Activated CD4-positive, alpha-beta T cell treated with anti-CD3 and anti-CD28 coated beads, Interleukin-2, Interleukin-4, amounts not matched to agents 100 ng/mL and 50 ng/mL, durations not matched to agents 16 hours and 8 hours (primary cell): ENCODE data around the gene FADS3.

Experiments used
- DNase-seq: peaks from one replicate; pipeline ENCODE4 v3.0.0-alpha.2; 2020; ENCODE audit warnings: low spot score

FADS3 gene

DNA sequence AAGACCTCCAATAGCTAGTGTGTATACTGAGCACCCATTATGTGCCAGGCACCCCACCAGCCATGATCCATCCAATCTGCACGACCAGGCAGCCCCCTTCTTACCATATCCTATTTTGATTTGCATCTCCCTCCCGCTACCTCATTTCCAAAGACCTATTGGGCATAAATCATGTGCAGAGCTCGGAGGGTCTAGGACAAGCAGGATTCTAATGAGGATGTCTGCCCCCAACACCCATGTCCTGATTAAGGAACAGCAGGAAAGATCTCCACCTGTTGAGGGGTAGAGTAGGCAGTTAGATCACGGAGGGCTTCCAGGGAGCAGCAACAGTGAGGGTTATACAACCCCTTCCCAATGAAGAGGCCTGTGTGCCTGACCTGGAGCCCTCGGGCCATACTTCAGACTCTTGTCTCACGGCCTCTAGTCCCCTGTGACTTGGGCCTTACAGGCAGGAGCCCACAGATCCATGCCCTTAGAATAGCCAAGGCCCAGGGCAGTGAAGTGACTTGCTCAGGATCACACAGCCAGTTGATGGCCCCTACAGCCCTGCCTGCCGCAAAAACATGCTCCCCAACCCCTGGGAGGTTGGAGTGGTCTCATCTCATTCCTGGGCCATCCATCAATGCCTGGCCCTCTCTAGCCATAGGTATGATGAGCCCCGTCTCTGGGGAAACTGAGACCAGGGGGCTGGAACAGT lies 22.5 kb upstream of the FADS3 start:
- DNase-seq = no peak

GRCh38 chr11:61912991-61913698 lies 21.8 kb upstream of the FADS3 start:
- no peak for DNase-seq

DNA sequence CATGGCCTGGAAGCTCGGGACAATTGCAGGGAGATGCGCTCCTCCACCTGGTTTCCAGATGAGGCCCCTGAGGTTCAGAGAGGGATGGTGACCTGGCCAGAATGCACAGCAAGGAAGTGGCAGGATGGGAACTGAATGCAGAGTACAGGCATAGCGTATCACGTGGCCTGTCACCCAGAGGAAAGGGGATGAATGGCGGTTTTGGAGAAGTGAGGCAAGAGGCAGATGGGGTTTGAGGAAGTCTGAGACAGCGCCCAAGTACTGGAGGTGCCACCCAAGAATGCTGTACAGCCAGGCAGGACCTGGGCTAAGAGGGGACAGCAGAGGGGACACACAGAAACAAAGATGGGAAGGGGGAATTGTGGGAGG lies 21.2 kb upstream of the FADS3 start:
- DNase-seq = no peak

DNA sequence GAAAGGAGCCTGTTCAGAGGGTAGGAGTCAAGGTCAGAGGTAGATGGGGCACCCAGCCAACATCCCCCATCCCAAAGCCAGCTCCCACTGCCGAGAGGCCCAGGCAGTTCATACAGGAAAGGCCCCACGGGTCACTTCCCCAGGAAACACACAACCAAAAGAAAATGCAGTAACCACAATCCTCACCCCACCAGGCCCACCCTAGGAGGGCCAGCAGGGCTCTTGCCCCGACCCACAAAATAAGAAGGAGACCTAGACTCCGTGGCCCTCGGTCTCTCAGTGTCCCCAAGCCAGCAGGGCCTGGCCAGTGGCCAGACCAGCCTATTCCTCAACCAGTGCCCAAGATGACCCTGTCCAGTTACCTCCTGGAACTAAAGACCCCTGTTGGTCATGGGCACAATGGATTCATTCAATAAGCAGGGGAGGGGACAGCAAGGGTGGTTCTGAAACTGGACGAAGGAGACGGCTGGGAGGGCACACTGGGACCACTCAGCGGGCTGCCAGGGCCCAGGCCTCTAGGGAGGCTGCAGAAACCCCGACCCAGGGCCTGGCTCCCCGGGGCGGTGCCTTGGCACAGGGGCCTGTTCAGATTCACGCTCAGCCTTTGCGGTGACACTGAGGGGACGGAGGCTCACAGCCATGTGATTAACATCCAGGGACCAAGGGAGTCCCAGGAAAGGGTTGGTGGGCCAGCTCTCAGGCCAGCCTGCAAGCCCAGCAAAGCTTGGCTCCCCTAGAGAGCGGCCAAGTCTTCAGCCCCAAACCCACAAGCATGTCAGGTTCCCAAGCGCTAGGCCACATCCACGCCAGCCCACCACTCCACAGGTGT lies 20.6 kb upstream of the FADS3 start:
- no peak for DNase-seq

- no peak for DNase-seq
Observed at GRCh38 chr11:61911128-61911700, 19.9 kb upstream of the FADS3 start.

DNA sequence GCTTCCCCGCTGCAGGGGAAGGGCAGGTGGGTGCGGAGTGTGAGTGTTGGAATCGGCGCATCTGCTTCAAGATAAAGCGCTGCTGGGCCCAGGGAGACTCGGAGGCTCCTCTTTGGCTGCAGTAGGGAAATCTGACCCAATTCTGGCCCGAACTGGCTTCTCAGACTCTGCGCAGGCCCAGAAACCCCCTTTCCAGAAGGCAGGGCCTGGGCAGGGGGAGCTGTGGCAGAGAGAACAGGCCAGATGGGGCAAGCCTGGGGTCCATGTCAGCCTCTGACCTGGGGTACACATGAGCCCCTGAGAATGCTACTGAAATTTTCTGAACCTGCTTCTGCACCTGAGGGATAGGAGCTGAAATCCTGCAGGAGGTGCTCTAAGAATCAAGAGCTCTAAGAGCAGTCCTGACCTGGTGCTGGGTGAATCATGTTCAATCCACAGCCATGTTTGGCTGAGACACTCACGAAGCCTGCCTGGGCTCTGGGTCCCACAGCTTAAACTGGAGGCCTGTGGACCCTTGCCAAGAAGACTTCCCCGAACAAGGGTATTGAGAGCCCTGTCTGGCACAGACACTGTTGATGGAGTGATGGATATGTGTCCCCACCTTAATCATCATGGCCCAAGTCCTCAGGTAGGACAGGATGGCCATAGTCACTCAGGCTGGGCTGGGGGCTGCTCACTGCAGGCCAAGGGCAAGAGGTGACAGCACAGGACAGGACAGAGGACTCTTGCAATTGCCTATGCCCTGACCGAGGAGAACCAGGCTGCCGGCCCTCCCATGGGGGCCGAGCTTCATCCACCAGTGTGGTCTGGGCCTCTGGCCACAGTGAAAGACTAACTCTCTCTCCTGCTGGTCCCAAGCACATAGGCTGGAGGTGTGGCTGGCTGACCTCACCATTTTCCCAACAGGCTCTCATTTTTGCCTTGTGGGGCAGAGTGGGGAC lies 19.1 kb upstream of the FADS3 start:
- DNase-seq = no peak

DNA sequence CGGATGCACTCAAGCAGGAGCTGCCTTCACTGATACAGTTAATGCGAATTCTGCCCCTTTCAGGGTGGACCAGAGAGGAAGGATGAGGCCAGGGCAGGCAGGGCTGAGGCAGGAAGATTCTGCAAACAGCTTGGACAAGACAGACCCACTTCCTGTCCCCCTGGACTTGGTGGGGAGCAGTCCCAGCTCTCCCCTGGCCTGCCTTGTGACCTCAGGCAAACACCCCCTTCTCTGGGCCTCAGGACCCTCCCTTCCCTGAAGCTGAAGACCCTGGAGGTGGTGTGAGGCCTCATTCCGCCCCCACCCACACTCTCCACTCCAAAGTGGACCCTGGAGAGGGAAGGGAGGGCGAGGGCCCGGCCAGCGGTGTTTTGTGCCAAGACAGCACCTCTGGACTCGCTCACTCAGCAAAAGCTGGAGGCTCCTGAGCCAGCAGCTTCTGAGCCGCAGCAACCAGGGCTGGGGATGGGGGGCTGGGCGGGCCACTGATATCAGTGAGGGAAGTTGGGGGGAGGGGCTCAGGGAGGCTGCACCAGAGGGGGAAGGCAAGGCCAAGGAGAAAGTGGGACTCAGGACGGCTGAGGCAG lies 17.5 kb upstream of the FADS3 start:
- DNase-seq = no peak

DNA sequence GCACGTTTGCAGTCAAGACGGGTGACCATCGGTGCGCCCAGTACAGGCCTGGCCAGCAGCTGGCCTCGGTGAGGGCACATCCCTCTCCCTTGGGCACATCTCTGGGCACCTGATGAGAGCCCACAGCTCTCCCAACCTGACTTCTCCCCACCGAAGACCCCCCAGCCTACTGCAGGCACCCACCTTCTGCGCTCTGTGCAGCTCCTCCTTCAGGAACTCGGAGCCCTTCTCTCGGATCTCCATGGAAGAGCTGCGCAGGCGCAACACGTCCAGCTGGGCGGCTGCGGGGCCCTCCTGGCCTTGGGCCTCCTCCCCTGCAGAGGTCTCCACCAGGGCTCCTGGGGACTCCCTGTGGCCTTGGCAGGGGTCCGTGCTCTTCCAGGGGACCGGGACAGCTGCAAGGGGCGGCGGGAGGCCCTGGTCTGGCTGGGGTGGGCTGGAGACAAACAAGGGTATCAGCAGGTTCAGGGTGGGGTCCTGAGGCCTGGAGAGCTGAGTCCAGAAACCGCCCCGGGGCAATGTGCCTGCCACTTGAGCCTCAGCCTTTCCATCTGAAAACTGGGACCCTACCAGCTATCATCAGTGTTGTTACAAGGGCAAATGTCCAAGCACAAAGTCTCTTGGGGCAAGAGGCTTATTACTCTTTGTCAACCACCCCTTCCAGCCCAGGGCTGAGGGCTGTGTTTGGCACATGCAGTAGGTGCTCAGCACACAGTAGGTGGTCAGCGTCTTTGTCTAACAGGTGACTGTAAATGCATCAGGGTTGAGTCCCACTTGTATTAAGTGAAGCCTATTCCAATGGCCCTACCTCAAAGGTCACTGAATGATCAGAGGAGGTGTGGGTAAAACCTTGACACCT lies 16.8 kb upstream of the FADS3 start:
- no peak for DNase-seq

DNA sequence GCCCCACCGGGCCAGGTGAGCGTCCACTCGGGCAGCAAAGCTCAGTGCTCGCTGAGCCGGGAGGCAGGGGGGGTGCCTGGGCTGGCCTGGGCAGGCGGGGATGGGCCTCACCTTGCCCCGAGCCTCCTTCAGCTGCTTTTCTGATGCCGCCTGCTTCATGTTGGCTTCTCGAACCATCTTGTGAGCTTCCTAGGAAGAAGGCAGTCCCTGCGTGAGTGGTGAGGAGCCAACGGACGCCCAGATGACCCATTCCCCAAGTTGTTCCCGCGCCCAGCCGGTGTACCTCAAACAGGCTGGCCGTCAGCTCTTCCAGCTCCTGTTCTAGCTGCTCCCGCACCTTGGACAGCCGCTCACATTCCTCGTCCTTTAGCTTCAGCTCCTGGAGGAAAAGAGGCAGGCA lies 15.9 kb upstream of the FADS3 start:
- no peak for DNase-seq

GRCh38 chr11:61906522-61906909 lies 15.2 kb upstream of the FADS3 start:
- DNase-seq = no peak

DNA sequence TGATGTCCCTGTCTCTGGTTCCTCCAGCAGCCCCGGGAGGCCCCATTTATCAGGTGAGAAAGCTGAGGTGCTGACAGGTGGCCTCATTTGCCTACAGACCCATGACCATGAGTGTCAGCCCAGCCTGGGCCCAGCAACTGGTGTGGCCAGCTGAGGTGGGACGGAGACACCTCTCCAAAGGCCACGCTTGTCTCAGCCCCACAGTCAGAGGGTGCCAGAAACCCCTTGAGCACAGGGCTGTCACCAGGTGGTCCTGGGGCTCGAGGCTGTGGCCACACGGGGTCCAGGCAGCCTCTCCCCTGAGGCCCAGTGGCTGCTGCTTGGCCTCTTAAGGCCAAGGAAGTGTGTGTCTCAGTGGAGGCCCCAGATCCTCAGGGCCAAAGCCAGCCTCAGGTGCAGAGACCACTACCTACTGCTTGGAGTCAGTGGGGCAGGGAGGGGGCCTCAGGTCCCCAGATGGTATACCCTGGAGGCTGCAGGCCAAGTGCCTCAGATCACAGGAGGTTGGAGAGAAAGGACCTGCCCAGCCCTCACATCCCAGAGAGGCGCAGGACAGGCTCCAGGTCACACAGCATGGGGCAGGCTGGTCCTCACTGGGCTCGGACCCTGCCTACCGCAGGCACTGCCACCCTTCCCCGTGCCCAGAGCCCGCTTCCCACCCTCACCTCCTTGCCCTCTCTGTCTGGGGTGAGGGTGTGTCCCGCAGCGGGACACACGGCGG lies 14.6 kb upstream of the FADS3 start:
- no peak for DNase-seq

GRCh38 chr11:61905067-61905696 lies 13.8 kb upstream of the FADS3 start:
- no peak for DNase-seq

GRCh38 chr11:61904539-61905048 lies 13.2 kb upstream of the FADS3 start:
- no peak for DNase-seq

GRCh38 chr11:61903845-61904244 lies 12.5 kb upstream of the FADS3 start:
- DNase-seq = no peak

- no peak for DNase-seq
Observed at GRCh38 chr11:61902313-61902712, 11.0 kb upstream of the FADS3 start.

- DNase-seq = no peak
Observed at GRCh38 chr11:61901397-61901796, 10.1 kb upstream of the FADS3 start.

DNA sequence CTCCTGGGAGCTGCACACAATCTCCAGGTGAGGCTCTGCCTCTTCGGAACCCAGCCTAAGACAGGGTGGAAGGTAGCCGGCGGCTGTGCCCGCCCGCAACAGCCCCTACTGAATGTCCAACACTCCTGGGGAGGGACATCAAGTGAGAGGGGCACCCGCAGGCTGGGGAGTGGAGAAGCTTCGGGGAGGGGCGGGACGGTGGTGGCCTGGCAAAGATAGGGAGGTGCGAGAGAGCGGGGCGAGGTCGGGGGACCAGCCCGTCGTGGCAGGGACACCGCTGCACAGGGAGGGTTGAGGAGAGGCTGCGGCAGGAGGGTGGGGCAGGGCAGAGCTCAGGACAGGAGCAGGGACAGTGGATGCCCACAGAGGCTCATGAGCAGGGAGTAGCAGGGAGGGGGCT lies 8.9 kb upstream of the FADS3 start:
- no peak for DNase-seq

DNA sequence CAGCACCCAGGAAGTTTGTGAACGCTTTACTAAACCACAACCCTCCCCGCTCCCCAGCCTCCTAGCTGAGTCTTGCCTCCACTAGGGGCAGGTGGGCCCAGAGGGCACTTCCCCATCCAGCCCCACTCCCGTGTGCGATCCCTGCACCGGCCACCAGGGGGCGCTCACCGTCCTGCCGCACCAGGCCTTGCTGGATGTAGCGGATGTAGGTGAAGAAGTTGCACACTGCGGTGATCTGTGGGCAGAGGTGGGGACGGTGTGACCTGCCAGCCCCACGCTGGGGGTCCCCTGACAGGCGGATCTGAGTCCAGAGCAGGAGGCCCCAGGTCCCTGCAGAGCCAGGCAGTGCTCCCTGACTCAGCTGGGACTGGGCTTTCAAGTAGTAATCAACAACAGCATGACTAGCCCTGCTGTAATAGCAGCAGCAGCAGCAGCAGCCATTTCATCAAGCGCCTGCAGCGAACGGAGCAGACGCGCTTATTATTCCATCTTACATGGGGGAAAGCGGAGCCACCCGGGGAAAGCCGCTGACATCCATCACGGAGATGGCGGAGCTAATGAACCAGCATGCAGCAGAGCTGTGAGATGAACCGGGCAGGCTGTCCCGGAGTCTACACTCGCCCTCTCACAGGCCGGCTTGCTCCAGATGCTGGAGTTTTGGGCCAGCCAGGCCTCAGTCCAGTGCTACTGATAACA lies 7.9 kb upstream of the FADS3 start:
- peak; percentile 93 for DNase-seq
